ENCODE data around the gene OVOL1. TPM values are rescaled to one million over a fixed set of nuclear protein-coding genes. Genes with fewer than 3 reads are reported as not detected.

The OVOL1 gene
- total RNA-seq, 2 donors from 2014 or later = 3.4 to 5.5 TPM

GRCh38 chr11:65798882-65799281 is 12.0 kb downstream of the OVOL1 start:
- Mint-ChIP-seq H3K9me3 (no peaks in the 10 kb centered on the region), H3K27ac (no peak overlapping the region), H3K27me3 (ENCODE audit: insufficient read depth) (peaks cover 8% of the 10 kb centered on the region), H3K36me3 (ENCODE audit: low read depth) (peaks cover 6% of the 10 kb centered on the region), H3K4me3 (no peak overlapping the region), H3K4me1 (peaks cover 15% of the 10 kb centered on the region)
- no peak for TF ChIP-seq CTCF (conservative IDR thresholded peaks at IDR 0.05)
- Histone ChIP-seq H3K27ac (ENCODE audit: low read depth, low read length) (no peak overlapping the region), H3K4me3 (ENCODE audit: low read length) (no peak overlapping the region), H3K9me3 (ENCODE audit: control insufficient read depth, low read length) (no peaks in the 10 kb centered on the region), H3K4me1 (ENCODE audit: control insufficient read depth, insufficient read depth, low read length) (peaks cover 4% of the 10 kb centered on the region), H3K36me3 (ENCODE audit: control insufficient read depth, insufficient read depth, low read length) (no peaks in the 10 kb centered on the region), H3K27me3 (ENCODE audit: control insufficient read depth, insufficient read depth, low read length, poor library complexity, severe bottlenecking) (no peaks in the 10 kb centered on the region), H3K9ac (ENCODE audit: extremely low read depth, low read length, poor library complexity, severe bottlenecking) (no peak overlapping the region)
- WGBS, 2 experiments (ENCODE audit: insufficient coverage in 1 of 2, insufficient read length in 1 of 2) = 92 to 94% methylated on average over 3 to 8 of the region's 8 CpGs
- DNase-seq = no peak

GRCh38 chr11:65801153-65801987 is 14.5 kb downstream of the OVOL1 start:
- Mint-ChIP-seq H3K27me3 (ENCODE audit: insufficient read depth) (peaks cover 12% of the 10 kb centered on the region), H3K4me3 (no peak overlapping the region), H3K27ac (no peak overlapping the region), H3K36me3 (ENCODE audit: low read depth) (no peaks in the 10 kb centered on the region), H3K4me1 (peaks cover 15% of the 10 kb centered on the region), H3K9me3 (no peaks in the 10 kb centered on the region)
- Histone ChIP-seq H3K9me3 (ENCODE audit: control insufficient read depth, low read length) (no peaks in the 10 kb centered on the region), H3K9ac (ENCODE audit: extremely low read depth, low read length, poor library complexity, severe bottlenecking) (no peak overlapping the region), H3K27me3 (ENCODE audit: control insufficient read depth, insufficient read depth, low read length, poor library complexity, severe bottlenecking) (no peaks in the 10 kb centered on the region), H3K27ac (ENCODE audit: low read depth, low read length) (no peak overlapping the region), H3K4me3 (ENCODE audit: low read length) (no peak overlapping the region), H3K36me3 (ENCODE audit: control insufficient read depth, insufficient read depth, low read length) (no peaks in the 10 kb centered on the region), H3K4me1 (ENCODE audit: control insufficient read depth, insufficient read depth, low read length) (peaks cover 4% of the 10 kb centered on the region)
- DNase-seq = no peak
- 88 to 91% methylated on average over 12 to 18 of the region's 18 CpGs for WGBS, 2 experiments (ENCODE audit: insufficient coverage in 1 of 2, insufficient read length in 1 of 2)
- no peak for TF ChIP-seq CTCF (conservative IDR thresholded peaks at IDR 0.05)

GRCh38 chr11:65802841-65803240 is 16.0 kb downstream of the OVOL1 start:
- no peak for TF ChIP-seq CTCF (conservative IDR thresholded peaks at IDR 0.05)
- no peak for DNase-seq
- H3K4me1 ChIP-seq (ENCODE audit: control insufficient read depth, insufficient read depth, low read length) = no peaks in the 10 kb centered on the region
- no peak overlapping the region for H3K27ac ChIP-seq (ENCODE audit: low read depth, low read length)
- no peaks in the 10 kb centered on the region for H3K9me3 ChIP-seq (ENCODE audit: control insufficient read depth, low read length)
- H3K9me3 Mint-ChIP-seq = no peaks in the 10 kb centered on the region
- no peak overlapping the region for H3K4me3 ChIP-seq (ENCODE audit: low read length)
- no peaks in the 10 kb centered on the region for H3K36me3 ChIP-seq (ENCODE audit: control insufficient read depth, insufficient read depth, low read length)
- WGBS, 2 experiments (ENCODE audit: insufficient coverage in 1 of 2, insufficient read length in 1 of 2) = 73 to 84% methylated on average over 3 to 9 of the region's 9 CpGs
- peaks cover 4% of the 10 kb centered on the region for H3K4me1 Mint-ChIP-seq
- peaks cover 14% of the 10 kb centered on the region for H3K27me3 Mint-ChIP-seq (ENCODE audit: insufficient read depth)
- no peaks in the 10 kb centered on the region for H3K36me3 Mint-ChIP-seq (ENCODE audit: low read depth)
- H3K9ac ChIP-seq (ENCODE audit: extremely low read depth, low read length, poor library complexity, severe bottlenecking) = no peak overlapping the region
- no peak overlapping the region for H3K4me3 Mint-ChIP-seq
- no peaks in the 10 kb centered on the region for H3K27me3 ChIP-seq (ENCODE audit: control insufficient read depth, insufficient read depth, low read length, poor library complexity, severe bottlenecking)
- no peak overlapping the region for H3K27ac Mint-ChIP-seq

All from endodermal cell (in vitro differentiated cells).